KOPT-K1 (cell line): ENCODE measurements around the gene MYDGF.

ENCODE experiments used
- H3K27ac ChIP-seq: fragments of 200-600 bp; sonication (generic); 2 replicates; pipeline ENCODE4 v1.5.1; 2016; ENCODE audit warnings: antibody characterized with exemption, mild to moderate bottlenecking, low read depth, low read length; ENCODE audit not compliant: poor library complexity, severe bottlenecking
- H3K36me3 ChIP-seq: fragments of 200-600 bp; sonication (generic); 2 replicates; pipeline ENCODE4 v1.5.1; 2017; ENCODE audit warnings: antibody characterized with exemption, mild to moderate bottlenecking, low read length, moderate library complexity; ENCODE audit not compliant: insufficient read depth
- H3K9me3 ChIP-seq: fragments of 200-600 bp; sonication (generic); 2 replicates; pipeline ENCODE4 v1.5.1; 2017; ENCODE audit warnings: antibody characterized with exemption, low read length, mild to moderate bottlenecking; ENCODE audit not compliant: insufficient read depth, poor library complexity, severe bottlenecking

MYDGF gene

GRCh38 chr19:4671185-4671851 lies 1.2 kb upstream of the MYDGF start:
- H3K27ac ChIP-seq, result no peak overlapping the region
- H3K9me3 ChIP-seq, result no peaks in the 10 kb centered on the region
- H3K36me3 ChIP-seq, result peaks cover 30% of the 10 kb centered on the region

GRCh38 chr19:4664642-4665041 lies 5.5 kb downstream of the MYDGF start:
- Histone ChIP-seq H3K36me3 (peaks cover 85% of the 10 kb centered on the region), H3K9me3 (no peaks in the 10 kb centered on the region), H3K27ac (no peak overlapping the region)

DNA sequence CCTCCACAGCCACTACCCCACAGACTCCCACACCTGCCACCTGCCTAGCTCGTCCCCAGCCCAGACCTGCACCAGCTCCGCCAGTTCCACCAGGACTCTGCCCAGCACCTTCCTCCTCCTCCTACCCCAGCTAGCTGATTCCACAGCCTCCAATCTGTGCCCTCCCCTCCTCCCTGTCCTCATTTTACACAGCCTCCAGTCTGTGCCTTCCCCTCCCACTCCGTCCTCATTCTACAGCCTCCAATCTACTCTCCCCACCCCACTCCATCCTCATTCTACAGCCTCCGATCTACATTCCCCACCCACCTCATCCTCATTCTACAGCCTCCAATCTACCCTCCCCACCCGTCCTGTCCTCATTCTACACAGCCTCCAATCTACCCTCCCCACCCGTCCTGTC lies 7.3 kb downstream of the MYDGF start:
- Histone ChIP-seq H3K9me3 (no peaks in the 10 kb centered on the region), H3K27ac (no peak overlapping the region), H3K36me3 (peaks cover 90% of the 10 kb centered on the region)

DNA sequence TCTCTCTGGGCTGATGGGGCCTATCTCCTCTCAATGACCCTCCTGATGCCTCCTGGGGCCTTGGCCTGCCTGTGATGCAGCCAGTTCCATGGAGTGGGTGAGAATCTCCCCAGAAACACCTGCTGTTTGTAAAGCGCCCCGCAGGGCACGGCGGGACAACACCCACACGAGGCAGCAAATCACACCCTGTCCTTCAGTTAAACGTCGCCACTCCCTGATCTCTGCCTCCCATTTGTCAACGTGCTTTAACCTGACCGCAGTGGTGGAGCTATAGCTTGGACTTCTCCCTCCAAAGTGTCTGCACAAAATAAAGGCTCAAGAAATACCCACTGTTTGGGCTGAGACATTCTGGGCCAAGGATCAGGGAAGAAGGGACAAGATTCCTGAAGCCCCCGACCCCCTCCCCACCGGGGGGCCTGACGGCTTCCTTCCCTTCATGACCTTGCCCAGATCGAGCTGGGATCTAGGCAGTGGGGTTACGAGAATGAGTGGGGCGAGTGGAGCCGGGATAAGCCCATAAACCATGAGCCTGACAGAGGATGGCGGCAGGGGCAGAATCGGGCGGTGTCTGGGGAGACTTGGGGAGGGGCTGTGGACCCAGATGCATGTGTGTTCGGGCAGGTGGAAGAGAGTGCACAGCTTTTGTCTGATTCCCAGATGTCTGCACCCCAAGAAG lies 8.0 kb downstream of the MYDGF start:
- Histone ChIP-seq H3K27ac (no peak overlapping the region), H3K36me3 (peaks cover 90% of the 10 kb centered on the region), H3K9me3 (no peaks in the 10 kb centered on the region)

DNA sequence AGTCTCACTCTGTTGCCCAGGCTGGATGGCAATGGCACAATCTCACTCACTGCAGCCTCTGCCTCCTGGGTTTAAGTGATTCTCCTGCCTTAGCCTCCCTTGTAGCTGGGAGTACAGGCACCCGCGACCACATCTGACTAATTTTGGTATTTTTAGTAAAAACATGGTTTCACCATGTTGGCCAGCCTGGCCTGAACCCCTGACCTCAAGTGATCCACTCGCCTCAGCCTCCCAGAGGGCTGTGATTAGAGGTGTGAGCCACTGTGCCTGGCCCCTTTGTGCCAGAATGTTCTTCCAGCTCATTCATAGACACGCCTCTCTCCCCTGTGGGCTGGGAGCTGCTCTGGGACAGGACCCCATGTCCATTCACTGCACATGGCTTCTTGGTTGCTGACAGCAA lies 9.1 kb downstream of the MYDGF start:
- Histone ChIP-seq H3K36me3 (peaks cover 91% of the 10 kb centered on the region), H3K27ac (no peak overlapping the region), H3K9me3 (no peaks in the 10 kb centered on the region)

GRCh38 chr19:4660181-4660791 lies 9.9 kb downstream of the MYDGF start:
- Histone ChIP-seq H3K36me3 (peaks cover 88% of the 10 kb centered on the region), H3K27ac (no peak overlapping the region), H3K9me3 (no peaks in the 10 kb centered on the region)

DNA sequence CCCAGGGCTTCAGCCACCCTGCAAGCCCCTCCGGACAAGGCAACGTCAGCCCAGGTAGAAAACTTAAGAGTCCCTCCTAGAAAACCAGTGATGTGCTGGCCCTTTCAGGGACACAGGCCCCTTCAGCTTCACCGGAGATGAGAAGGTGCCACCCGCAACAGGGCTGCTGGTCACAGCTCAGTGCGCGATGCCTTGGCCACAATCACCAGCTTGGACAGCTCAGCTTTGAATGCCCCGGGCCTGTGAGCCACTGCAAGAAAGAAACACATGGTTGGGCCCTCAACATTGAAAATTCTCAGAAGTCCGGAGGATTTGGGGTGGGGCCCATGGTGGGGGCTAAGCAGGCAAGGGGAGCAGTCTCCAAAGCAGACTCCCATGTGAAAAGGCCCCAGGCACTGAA lies 12.3 kb downstream of the MYDGF start:
- no peak overlapping the region for H3K27ac ChIP-seq
- peaks cover 88% of the 10 kb centered on the region for H3K36me3 ChIP-seq
- H3K9me3 ChIP-seq, result no peaks in the 10 kb centered on the region

- Histone ChIP-seq H3K9me3 (no peaks in the 10 kb centered on the region), H3K27ac (no peak overlapping the region), H3K36me3 (peaks cover 88% of the 10 kb centered on the region)
Measured at GRCh38 chr19:4657262-4657661, 12.9 kb downstream of the MYDGF start.

GRCh38 chr19:4656102-4656501 lies 14.0 kb downstream of the MYDGF start:
- Histone ChIP-seq H3K27ac (no peak overlapping the region), H3K9me3 (no peaks in the 10 kb centered on the region), H3K36me3 (peaks cover 82% of the 10 kb centered on the region)

DNA sequence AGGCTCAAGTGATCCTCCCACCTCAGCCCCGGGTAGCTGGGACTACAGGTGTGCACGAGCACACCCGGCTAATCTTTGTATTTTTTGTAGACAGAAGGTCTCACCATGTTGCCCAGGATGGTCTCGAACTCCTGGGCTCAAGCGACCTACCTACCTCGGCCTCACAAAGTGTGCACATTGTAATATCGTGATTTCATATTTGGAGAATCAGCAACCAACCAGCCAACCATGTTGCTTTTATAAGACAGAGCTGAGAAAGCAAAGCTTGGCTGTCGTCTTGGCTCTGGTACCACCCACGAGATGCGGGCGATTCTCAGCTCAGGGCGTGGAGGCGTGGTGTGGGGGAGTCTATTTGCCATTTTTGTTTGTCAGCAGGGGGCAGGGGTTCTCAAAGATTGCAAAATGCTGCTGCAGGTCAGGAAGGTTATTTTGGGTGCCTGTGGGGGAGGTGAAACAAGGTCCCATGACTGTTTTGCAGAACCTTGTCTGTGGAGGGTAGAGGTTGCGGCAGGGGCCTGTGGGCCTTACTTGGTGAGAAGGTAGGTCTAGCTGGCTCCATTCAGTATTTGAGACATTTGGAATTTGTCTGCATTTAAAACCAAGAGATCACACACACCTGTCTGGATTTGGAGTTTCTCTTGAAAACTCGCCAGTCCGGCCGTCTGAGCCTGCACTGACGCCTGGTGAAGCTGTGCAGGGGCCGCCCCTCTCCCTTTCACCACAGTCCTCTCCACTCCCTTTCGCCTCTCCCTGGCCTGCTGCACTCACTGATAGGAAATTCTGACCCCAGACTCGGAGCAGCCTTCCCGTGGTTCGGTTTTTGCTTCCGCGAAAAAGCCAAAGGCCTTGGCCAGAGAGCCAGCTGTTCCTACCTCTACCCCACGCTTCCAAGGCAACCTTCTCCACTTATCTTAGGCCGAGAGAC lies 15.4 kb downstream of the MYDGF start:
- peaks cover 68% of the 10 kb centered on the region for H3K36me3 ChIP-seq
- no peaks in the 10 kb centered on the region for H3K9me3 ChIP-seq
- no peak overlapping the region for H3K27ac ChIP-seq

DNA sequence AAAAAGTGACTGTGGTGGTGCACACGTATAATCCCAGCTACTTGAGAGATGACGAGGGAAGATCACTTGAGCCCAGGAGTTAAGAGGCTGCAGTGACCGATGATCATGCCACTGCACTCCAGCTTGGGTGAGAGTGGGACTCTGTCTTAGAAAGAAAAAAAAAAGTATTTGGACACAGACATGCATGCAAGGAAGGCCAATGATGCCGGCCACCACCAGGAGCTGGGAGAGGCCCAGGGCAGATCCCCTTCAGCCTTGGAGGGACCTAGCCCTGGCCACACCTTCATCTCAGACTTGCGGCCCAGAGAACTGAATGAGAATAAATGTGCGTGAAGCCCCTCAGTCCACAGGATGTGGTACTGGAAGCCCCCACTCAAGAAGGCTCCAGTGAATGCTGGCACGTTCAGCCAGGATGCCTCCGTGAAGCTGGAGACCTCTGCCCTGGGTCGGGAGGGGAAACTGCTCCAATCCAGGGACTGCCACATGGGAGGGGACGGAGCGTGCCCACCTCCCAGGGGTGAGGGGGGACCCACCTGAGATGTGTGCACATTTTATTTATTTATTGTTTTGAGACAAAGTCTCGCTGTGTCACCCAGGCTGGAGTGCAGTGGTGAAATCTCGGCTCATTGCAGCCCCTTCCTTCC lies 16.2 kb downstream of the MYDGF start:
- Histone ChIP-seq H3K36me3 (peaks cover 60% of the 10 kb centered on the region), H3K9me3 (no peaks in the 10 kb centered on the region), H3K27ac (no peak overlapping the region)

GRCh38 chr19:4652075-4652474 lies 18.1 kb downstream of the MYDGF start:
- H3K27ac ChIP-seq, result no peak overlapping the region
- H3K36me3 ChIP-seq, result peaks cover 44% of the 10 kb centered on the region
- H3K9me3 ChIP-seq, result no peaks in the 10 kb centered on the region

DNA sequence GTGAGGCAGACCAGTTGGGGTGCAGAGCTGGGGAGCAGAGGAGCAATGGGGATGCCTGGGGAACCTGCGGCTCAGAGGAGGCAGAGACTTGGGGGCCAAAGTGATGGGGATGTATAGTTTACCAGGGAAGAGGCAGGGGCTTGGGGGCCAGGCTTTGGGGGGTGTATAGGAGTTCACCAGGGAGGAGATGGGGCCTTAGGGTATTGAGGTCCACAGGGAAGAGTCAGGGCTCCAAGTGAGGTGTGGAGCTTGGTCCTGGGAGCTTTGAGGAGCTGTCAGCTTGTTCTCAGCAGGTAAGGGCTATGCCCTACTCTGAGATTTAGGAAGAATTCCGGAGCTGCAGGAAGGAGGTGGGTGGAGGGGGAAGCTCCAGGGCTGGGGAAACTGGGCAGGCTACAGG lies 20.0 kb downstream of the MYDGF start:
- H3K36me3 ChIP-seq, result peaks cover 28% of the 10 kb centered on the region
- H3K27ac ChIP-seq, result no peak overlapping the region

GRCh38 chr19:4649392-4650047 lies 20.6 kb downstream of the MYDGF start:
- no peak overlapping the region for H3K27ac ChIP-seq
- no peaks in the 10 kb centered on the region for H3K9me3 ChIP-seq
- peaks cover 21% of the 10 kb centered on the region for H3K36me3 ChIP-seq

More for the DNA sequence above, 20.0 kb downstream of the MYDGF start:
- no peaks in the 10 kb centered on the region for H3K9me3 ChIP-seq
